Liver (tissue), 9 donors: ENCODE data around the gene SKIL. TPM values are rescaled to one million over a fixed set of nuclear protein-coding genes. Genes with fewer than 3 reads are reported as not detected.

Experiments used
- DNase-seq: peaks from one replicate; pipeline ENCODE4 v3.0.0-alpha.2; 2017; ENCODE audit warnings: low spot score
- H3K27ac ChIP-seq, 2 donors: one replicate each; pipeline ENCODE4 v1.7.0; 2013; ENCODE audit warnings: inconsistent platforms in 2 of 2, low read length in 2 of 2, control low read depth in 1 of 2, low read depth in 1 of 2, mild to moderate bottlenecking in 1 of 2
- H3K27me3 ChIP-seq, 4 donors: one replicate each; pipeline versions ENCODE4 v1.6.1 to v1.7.0; 2013; ENCODE audit warnings: low read length in 3 of 4, inconsistent platforms in 1 of 4, mild to moderate bottlenecking in 1 of 4, moderate library complexity in 1 of 4; ENCODE audit not compliant: control insufficient read depth in 4 of 4, insufficient read depth in 4 of 4
- H3K36me3 ChIP-seq, 4 donors: one replicate each; pipeline versions ENCODE4 v1.6.1 to v1.7.0; 2013; ENCODE audit warnings: low read length in 3 of 4, mild to moderate bottlenecking in 3 of 4, low read depth in 1 of 4, moderate library complexity in 1 of 4; ENCODE audit not compliant: control insufficient read depth in 4 of 4, insufficient read depth in 3 of 4
- H3K4me1 ChIP-seq, 4 donors: one replicate each; pipeline versions ENCODE4 v1.6.1 to v1.7.0; 2013; ENCODE audit warnings: low read length in 3 of 4, mild to moderate bottlenecking in 3 of 4, moderate library complexity in 1 of 4; ENCODE audit not compliant: control insufficient read depth in 4 of 4, insufficient read depth in 4 of 4
- H3K4me3 ChIP-seq, 3 donors: one replicate each; pipeline versions ENCODE4 v1.6.1 to v1.7.0; 2013; ENCODE audit warnings: low read length in 3 of 3, control low read depth in 1 of 3, low read depth in 1 of 3, mild to moderate bottlenecking in 1 of 3
- H3K9ac ChIP-seq, 2 donors: one replicate each; pipeline ENCODE4 v1.7.0; 2013; ENCODE audit warnings: low read length in 2 of 2, mild to moderate bottlenecking in 2 of 2, moderate library complexity in 2 of 2, control low read depth in 1 of 2, low read depth in 1 of 2
- H3K9me3 ChIP-seq, 4 donors: one replicate each; pipeline versions ENCODE4 v1.6.1 to v1.7.0; 2013; ENCODE audit warnings: low read length in 3 of 4; ENCODE audit not compliant: control insufficient read depth in 4 of 4
- FOXA1 ChIP-seq: IDR thresholded peaks from 2 replicates; pipeline ENCODE4 v1.6.1; 2016; ENCODE audit warnings: antibody characterized with exemption
- FOXA2 ChIP-seq: IDR thresholded peaks from 2 replicates; pipeline ENCODE4 v1.6.1; 2016; ENCODE audit warnings: antibody characterized with exemption
- GABPA ChIP-seq, 2 donors: IDR thresholded peaks in 1 of 2; conservative IDR thresholded peaks in 1 of 2; 2 replicates each; pipeline ENCODE4 v1.6.1; 2016; ENCODE audit warnings: antibody characterized with exemption in 2 of 2, mild to moderate bottlenecking in 1 of 2, moderate library complexity in 1 of 2
- HNF4A ChIP-seq, 2 donors: conservative IDR thresholded peaks; 2 replicates each; pipeline ENCODE4 v1.6.1; 2016; ENCODE audit warnings: antibody characterized with exemption in 2 of 2, mild to moderate bottlenecking in 2 of 2
- HNF4G ChIP-seq: IDR thresholded peaks from 2 replicates; pipeline ENCODE4 v1.6.1; 2016; ENCODE audit warnings: antibody characterized with exemption
- NR2F2 ChIP-seq: IDR thresholded peaks from 2 replicates; pipeline ENCODE4 v1.6.1; 2016; ENCODE audit warnings: antibody characterized with exemption
- RAD21 ChIP-seq, 2 donors: IDR thresholded peaks; 2 replicates each; pipeline ENCODE4 v1.6.1; 2016; ENCODE audit warnings: antibody characterized with exemption in 2 of 2, mild to moderate bottlenecking in 2 of 2
- RXRA ChIP-seq, 2 donors: IDR thresholded peaks; 2 replicates each; pipeline ENCODE4 v1.6.1; 2017 to 2018; ENCODE audit warnings: antibody characterized with exemption in 2 of 2, mild to moderate bottlenecking in 1 of 2
- TAF1 ChIP-seq: conservative IDR thresholded peaks from 2 replicates; pipeline ENCODE4 v1.6.1; 2016; ENCODE audit warnings: antibody characterized with exemption, mild to moderate bottlenecking
- YY1 ChIP-seq: IDR thresholded peaks from 2 replicates; pipeline ENCODE4 v1.6.1; 2016; ENCODE audit warnings: antibody characterized with exemption, mild to moderate bottlenecking
- WGBS: extraction: QIAGEN DNeasy Blood & Tissue Kit; methylation state at CpG from one replicate; pipeline ENCODE4 v1.1.7; 2013; 5-methylcytosine and 5-hydroxymethylcytosine counted together
- polyA plus RNA-seq, 2 donors: library from polyadenylated mRNA; stranded (reverse) in 1 of 2; unstranded in 1 of 2; fragments of 200-250 nt in 1 of 2; fragments of >200 nt in 1 of 2; fragmentation: Nextera tagmentation in 1 of 2; extraction: Ambion mirVana in 1 of 2; gene quantifications; one replicate each; pipeline versions ENCODE4 v1.2.1 to v1.2.3, GENCODE V29; 2013 to 2015
- total RNA-seq, 2 donors: library from RNA; depleted of rRNA; stranded (reverse); fragments of >200 nt; gene quantifications; one replicate each; pipeline ENCODE4 v1.2.3, GENCODE V29; 2014
- TF ChIP-seq, protein P1 (sequence below): fragments of 150-350 bp; IDR thresholded peaks from 2 replicates; pipeline ENCODE4 v1.5.1; 2017; ENCODE audit warnings: improper control_type of control experiment, low read depth, low read length; ENCODE audit not compliant: missing input control
- TF ChIP-seq, protein P2 (sequence below): IDR thresholded peaks from 2 replicates; pipeline ENCODE4 v1.6.1; 2016; ENCODE audit warnings: antibody characterized with exemption
- TF ChIP-seq, protein P3 (sequence below): IDR thresholded peaks from 2 replicates; pipeline ENCODE4 v1.6.1; 2016; ENCODE audit warnings: antibody characterized with exemption
- donor health status: healthy.
- donor health status: healthy.
- donor health status: healthy.
- donor health status: healthy.
- donor health status: healthy.

The SKIL gene, protein sequence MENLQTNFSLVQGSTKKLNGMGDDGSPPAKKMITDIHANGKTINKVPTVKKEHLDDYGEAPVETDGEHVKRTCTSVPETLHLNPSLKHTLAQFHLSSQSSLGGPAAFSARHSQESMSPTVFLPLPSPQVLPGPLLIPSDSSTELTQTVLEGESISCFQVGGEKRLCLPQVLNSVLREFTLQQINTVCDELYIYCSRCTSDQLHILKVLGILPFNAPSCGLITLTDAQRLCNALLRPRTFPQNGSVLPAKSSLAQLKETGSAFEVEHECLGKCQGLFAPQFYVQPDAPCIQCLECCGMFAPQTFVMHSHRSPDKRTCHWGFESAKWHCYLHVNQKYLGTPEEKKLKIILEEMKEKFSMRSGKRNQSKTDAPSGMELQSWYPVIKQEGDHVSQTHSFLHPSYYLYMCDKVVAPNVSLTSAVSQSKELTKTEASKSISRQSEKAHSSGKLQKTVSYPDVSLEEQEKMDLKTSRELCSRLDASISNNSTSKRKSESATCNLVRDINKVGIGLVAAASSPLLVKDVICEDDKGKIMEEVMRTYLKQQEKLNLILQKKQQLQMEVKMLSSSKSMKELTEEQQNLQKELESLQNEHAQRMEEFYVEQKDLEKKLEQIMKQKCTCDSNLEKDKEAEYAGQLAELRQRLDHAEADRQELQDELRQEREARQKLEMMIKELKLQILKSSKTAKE
- total RNA-seq (10 to 100 TPM; 20.0 to 43.2 TPM), polyA plus RNA-seq (1 to 10 TPM; 2.5 to 8.4 TPM)

DNA sequence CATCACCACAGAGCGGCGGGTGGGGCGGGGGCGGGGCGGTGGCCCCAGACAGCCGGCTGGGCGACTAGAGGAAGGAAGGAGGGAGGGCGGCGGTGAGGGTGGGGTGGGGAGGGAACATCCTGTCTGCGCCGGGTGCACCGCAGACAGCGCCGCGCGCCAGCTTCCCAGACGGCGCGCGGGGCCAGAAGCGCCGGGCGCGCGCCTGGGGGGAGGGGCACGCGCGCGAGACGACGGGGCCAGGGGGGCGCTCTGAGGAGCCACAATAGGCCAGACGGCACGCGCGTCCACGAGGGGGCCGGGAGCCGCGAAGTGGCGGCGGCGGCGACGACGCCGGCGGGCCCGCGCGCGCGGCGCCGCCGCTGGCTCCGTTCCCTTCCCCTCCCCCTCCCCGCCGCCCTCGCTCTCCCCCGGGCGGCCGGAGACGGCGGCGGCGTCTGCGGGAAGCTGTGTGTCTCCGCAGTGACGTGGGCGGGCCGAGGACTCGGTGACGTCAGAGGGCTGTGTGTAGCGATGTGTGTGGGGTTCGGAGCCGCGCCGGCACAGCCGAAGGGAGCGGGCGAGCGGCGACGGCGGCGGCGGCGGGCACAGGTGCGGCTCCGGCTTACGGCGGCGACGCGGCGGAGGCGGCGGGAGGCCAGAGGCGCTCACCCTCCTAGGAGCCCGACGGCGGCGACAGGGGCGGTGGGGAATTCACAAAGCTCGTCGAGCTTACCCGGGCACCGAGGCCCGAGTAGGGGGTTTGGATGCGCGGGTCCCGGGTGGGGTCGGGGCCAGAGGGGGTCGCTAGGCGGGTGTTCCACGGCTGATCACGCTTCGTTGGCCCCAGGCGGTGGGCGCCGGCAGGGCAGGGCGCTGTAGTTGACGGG is at the start of gene SKIL:
Gene SKIL, plus strand, starts transcription at position 540 of the 866 bp plus-strand sequence. CDS start 2,617 bp downstream, outside the sequence.
- peaks cover 11 to 37% (median 31%) of the 10 kb centered on the region in 4 donors for H3K4me1 ChIP-seq
- under 1% methylated on average over 124 of the region's 124 CpGs for WGBS
- peak within 1 kb of the TSS; percentile 68 to 83 for H3K9ac ChIP-seq
- peak within 1 kb of the TSS; percentile 98 to 99 for H3K27ac ChIP-seq
- H3K36me3 ChIP-seq, result peaks cover 0 to 8% (median 5%) of the 10 kb centered on the region in 4 donors
- peak within 1 kb of the TSS; percentile 74 to 98 (median 76) for H3K4me3 ChIP-seq
- DNase-seq, result peak; percentile 93
- no peaks in the 10 kb centered on the region for H3K9me3 ChIP-seq
- TF ChIP-seq HNF4A (conservative IDR thresholded peaks at IDR 0.05) (peak in 1 of 2 donors; percentile 27), FOXA2 (no peak)
- TF ChIP-seq, protein P1, sequence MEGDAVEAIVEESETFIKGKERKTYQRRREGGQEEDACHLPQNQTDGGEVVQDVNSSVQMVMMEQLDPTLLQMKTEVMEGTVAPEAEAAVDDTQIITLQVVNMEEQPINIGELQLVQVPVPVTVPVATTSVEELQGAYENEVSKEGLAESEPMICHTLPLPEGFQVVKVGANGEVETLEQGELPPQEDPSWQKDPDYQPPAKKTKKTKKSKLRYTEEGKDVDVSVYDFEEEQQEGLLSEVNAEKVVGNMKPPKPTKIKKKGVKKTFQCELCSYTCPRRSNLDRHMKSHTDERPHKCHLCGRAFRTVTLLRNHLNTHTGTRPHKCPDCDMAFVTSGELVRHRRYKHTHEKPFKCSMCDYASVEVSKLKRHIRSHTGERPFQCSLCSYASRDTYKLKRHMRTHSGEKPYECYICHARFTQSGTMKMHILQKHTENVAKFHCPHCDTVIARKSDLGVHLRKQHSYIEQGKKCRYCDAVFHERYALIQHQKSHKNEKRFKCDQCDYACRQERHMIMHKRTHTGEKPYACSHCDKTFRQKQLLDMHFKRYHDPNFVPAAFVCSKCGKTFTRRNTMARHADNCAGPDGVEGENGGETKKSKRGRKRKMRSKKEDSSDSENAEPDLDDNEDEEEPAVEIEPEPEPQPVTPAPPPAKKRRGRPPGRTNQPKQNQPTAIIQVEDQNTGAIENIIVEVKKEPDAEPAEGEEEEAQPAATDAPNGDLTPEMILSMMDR, result peak; percentile 8
- H3K27me3 ChIP-seq, result no peaks in the 10 kb centered on the region

DNA sequence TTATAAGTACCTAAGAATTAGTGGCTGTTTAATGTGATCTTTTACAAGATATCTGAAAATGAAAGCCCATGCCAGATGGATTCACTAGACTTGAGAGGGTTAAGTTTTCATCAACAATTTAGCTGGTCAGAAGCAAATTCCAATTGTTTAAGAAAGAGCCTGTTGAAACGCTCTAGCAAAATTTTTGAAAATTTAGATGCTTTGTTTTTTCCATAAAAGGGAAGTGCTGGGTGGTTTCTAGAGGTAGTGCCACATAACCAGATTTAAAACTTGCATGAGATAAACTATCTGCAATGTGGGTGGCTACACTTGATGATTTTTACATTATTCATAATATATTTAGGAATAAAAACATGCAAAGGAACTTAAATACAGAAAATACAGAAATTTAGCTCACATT is 48.5 kb upstream of the SKIL start:
- TF ChIP-seq, protein P2, sequence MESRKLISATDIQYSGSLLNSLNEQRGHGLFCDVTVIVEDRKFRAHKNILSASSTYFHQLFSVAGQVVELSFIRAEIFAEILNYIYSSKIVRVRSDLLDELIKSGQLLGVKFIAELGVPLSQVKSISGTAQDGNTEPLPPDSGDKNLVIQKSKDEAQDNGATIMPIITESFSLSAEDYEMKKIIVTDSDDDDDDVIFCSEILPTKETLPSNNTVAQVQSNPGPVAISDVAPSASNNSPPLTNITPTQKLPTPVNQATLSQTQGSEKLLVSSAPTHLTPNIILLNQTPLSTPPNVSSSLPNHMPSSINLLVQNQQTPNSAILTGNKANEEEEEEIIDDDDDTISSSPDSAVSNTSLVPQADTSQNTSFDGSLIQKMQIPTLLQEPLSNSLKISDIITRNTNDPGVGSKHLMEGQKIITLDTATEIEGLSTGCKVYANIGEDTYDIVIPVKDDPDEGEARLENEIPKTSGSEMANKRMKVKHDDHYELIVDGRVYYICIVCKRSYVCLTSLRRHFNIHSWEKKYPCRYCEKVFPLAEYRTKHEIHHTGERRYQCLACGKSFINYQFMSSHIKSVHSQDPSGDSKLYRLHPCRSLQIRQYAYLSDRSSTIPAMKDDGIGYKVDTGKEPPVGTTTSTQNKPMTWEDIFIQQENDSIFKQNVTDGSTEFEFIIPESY, result no peak
- no peak for TF ChIP-seq GABPA (IDR thresholded peaks at IDR 0.05 in 1 of 2, conservative IDR thresholded peaks at IDR 0.05 in 1 of 2)
- TF ChIP-seq NR2F2, result no peak
- TF ChIP-seq YY1, result no peak
- TF ChIP-seq TAF1, result no peak
- TF ChIP-seq, protein P3, sequence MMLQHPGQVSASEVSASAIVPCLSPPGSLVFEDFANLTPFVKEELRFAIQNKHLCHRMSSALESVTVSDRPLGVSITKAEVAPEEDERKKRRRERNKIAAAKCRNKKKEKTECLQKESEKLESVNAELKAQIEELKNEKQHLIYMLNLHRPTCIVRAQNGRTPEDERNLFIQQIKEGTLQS, result no peak
- no peak for TF ChIP-seq HNF4A (conservative IDR thresholded peaks at IDR 0.05)
- no peak for TF ChIP-seq RAD21 (IDR thresholded peaks at IDR 0.05)
- TF ChIP-seq RXRA (IDR thresholded peaks at IDR 0.05), result no peak
- no peak for TF ChIP-seq FOXA2
- no peak for TF ChIP-seq FOXA1
- no peak for TF ChIP-seq HNF4G
- TF ChIP-seq, protein P1, result no peak
- WGBS, result 80% methylated on average over 1 of the region's 1 CpG
- Histone ChIP-seq H3K27me3 (no peaks in the 10 kb centered on the region), H3K9ac (no peak overlapping the region), H3K27ac (no peak overlapping the region), H3K4me1 (peaks cover 0 to 6% (median 0%) of the 10 kb centered on the region in 4 donors), H3K36me3 (no peaks in the 10 kb centered on the region), H3K9me3 (no peaks in the 10 kb centered on the region), H3K4me3 (no peak overlapping the region)
- DNase-seq, result no peak
